Activated T-helper 2 cell treated with anti-CD3 and anti-CD28 coated beads, Interferon-gamma antibody, Interleukin-2, Interleukin-4, amounts not matched to agents 10 μg/mL and 5 μg/mL and 100 μg/mL, durations not matched to agents 14 hours and 24 hours and 36 hours (primary cell): ENCODE results near the gene TTF2. TPM values are rescaled to one million over a fixed set of nuclear protein-coding genes. Genes with fewer than 3 reads are reported as not detected.
"Not testable (repeated sequence)": the region's sequence is repeated elsewhere in the genome, so short reads cannot be mapped to it uniquely, and the experiment has no call there.

Experiments
- DNase-seq: peaks from one replicate; pipeline ENCODE4 v3.0.0; 2021; ENCODE audit warnings: low spot score
- H3K27ac Mint-ChIP-seq: one replicate; pipeline ENCODE4 v1.8.0; 2021; ENCODE audit warnings: mixed read lengths
- H3K27me3 Mint-ChIP-seq: one replicate; pipeline ENCODE4 v1.8.0; 2021; ENCODE audit warnings: low read depth, mixed read lengths
- H3K36me3 Mint-ChIP-seq: one replicate; pipeline ENCODE4 v1.8.0; 2021; ENCODE audit warnings: low read depth, mixed read lengths
- H3K4me1 Mint-ChIP-seq: one replicate; pipeline ENCODE4 v1.8.0; 2021; ENCODE audit warnings: low read depth, mixed read lengths
- H3K4me3 Mint-ChIP-seq: one replicate; pipeline ENCODE4 v1.8.0; 2021; ENCODE audit warnings: low read depth, mild to moderate bottlenecking, moderate library complexity, mixed read lengths
- H3K9me3 Mint-ChIP-seq: one replicate; pipeline ENCODE4 v1.8.0; 2021; ENCODE audit warnings: mixed read lengths
- intact Hi-C: fragments of 100-400 bp; cut with micrococcal nuclease; formaldehyde crosslinking; loops from one replicate; pipeline ENCODE4 v1.15.1; 2023
- total RNA-seq: library from RNA; stranded (reverse); gene quantifications from 2 replicates; pipeline ENCODE4 v1.2.3, GENCODE V29; 2022

The TTF2 gene
- total RNA-seq, 1 donor from 2014 or later, result 98.4 TPM

DNA sequence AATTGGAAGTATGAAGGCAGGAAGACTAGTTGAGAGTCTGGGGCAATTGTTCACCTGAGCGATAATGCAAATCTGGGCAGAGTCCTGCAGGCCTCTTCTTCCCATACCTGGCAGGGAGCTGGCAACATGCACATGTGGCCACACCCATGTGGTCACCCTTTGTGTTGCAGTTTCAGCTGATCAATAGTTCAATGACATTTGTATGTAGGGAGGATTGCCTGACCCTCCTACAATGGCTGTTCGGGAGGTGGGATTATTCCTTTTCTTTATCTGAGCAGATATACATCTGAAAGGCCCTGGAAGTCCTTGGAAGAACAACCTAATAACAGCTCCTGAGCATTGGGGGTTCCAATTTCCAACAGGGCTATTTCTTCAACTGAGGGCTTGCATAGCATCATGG, 76.6 kb downstream of the TTF2 start:
- no peak for DNase-seq
- Mint-ChIP-seq H3K27me3 (peaks cover 19% of the 10 kb centered on the region), H3K9me3 (no peaks in the 10 kb centered on the region), H3K27ac (no peak overlapping the region), H3K36me3 (no peaks in the 10 kb centered on the region), H3K4me1 (no peaks in the 10 kb centered on the region), H3K4me3 (no peak overlapping the region)
- intact Hi-C loops, result no loop called here

DNA sequence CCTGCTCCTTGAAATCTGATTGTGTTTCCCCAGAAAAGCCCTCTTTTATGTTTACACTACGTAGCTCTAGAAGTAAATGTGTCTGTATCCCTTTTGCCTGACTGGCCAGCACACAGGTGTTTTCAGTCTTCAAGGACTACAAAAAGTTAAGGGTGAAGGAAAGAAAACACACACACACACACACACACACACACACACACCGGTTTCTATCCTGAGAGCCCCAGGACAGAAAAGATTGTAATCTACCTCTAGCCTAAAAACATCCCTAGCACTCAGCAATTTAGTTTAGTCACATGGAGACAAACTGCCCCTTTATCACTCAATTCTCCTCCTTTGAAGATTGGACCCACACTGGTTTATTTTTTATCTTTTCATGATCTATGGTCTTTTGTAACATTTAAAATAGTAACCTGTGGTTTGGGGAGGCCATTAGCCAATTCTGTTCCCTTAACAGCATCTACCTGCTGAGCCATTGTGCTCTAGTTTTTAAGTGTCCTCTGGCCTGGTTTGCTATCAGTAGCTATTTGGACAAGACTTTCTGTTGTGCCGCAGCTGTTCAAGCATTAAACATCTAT, 77.2 kb downstream of the TTF2 start:
- no peak for DNase-seq
- intact Hi-C loops, result no loop called here
- Mint-ChIP-seq H3K36me3 (no peaks in the 10 kb centered on the region), H3K4me3 (no peak overlapping the region), H3K27ac (no peak overlapping the region), H3K4me1 (no peaks in the 10 kb centered on the region), H3K27me3 (peaks cover 16% of the 10 kb centered on the region), H3K9me3 (no peaks in the 10 kb centered on the region)

DNA sequence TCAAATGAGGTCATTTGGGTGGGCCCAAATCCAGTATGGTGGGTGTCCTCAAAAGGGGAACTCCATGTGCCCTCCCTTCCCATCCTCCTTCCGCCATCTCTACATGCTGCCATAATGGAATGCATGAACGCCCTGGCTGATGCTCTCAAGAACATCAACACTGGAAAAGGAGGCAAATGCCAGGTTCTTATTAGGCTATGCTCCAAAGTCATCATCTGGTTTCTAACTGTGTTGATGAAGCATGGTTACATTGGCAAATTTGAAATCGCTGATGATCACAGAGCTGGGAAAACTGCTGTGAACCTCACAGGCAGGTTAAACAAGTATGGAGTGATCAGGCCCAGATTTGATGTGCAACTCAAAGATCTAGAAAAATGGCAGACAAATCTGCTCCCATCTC, 78.0 kb downstream of the TTF2 start:
- H3K4me1 Mint-ChIP-seq, result no peaks in the 10 kb centered on the region
- H3K9me3 Mint-ChIP-seq, result no peaks in the 10 kb centered on the region
- no peaks in the 10 kb centered on the region for H3K36me3 Mint-ChIP-seq
- H3K27ac Mint-ChIP-seq, result no peak overlapping the region
- intact Hi-C loops, result no loop called here
- H3K27me3 Mint-ChIP-seq, result peaks cover 14% of the 10 kb centered on the region
- H3K4me3 Mint-ChIP-seq, result no peak overlapping the region
- no peak for DNase-seq

DNA sequence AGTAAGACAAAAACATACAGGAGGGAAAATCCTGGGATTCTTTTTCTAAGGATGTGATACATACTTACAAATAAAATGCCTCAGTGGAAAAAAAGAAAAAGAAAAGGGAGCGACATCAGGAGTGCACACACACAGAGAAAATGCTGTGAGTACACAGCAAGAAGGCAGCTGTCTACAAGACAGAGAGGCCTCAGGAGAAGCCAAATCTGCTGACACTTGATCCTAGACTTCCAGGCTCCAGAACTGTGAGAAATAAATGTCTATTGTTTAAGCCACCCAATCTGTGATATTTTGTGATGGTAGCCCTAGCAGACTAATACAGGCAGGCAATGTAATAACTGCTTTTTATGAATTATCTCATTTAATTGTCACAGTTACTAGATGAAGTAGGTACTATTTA, 78.4 kb downstream of the TTF2 start:
- intact Hi-C loops, result no loop called here
- DNase-seq, result no peak
- Mint-ChIP-seq H3K4me3 (no peak overlapping the region), H3K27me3 (peaks cover 11% of the 10 kb centered on the region), H3K9me3 (no peaks in the 10 kb centered on the region), H3K4me1 (no peaks in the 10 kb centered on the region), H3K36me3 (no peaks in the 10 kb centered on the region), H3K27ac (no peak overlapping the region)

DNA sequence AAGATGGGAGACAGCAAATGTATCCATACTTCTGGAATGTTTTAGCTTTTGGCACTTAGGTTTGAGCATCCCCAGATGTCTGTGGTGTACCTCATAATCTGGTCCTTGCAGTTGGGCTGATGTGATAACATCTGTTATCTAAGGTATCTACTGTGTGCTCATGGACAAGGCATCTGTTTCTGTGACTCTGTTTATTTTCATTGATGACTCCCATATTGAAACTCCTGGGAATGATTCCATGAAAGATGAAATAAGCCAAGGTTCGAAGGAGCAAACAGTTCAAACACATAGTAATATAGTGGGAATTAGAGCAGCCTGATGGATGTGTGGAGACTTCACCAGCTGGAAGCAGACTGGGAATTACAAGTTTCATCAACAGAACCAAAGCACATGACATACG, 82.1 kb downstream of the TTF2 start:
- Mint-ChIP-seq H3K4me1 (no peaks in the 10 kb centered on the region), H3K9me3 (no peaks in the 10 kb centered on the region), H3K36me3 (no peaks in the 10 kb centered on the region), H3K27me3 (peaks cover 18% of the 10 kb centered on the region), H3K27ac (no peak overlapping the region), H3K4me3 (no peak overlapping the region)
- DNase-seq, result no peak
- intact Hi-C loops, result no loop called here

DNA sequence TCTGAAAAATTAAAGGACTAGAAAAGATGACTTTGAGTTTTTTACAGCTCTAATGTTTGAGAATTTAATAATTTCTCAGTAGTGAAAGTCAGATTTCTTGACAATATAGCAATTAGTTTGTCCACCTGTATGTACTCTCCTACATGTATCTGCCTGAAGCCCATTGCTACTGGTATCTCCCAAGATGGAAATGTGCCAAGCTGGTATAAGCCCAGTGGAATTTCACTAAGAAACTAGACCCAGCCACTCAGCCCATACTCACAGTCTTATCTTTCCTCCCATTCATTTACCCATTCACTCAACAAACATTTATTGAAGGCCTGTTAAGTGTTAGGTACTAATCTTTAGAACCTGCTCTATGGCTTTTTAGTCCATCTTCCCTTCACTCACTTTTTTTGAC, 83.0 kb downstream of the TTF2 start:
- H3K27me3 Mint-ChIP-seq, result peaks cover 15% of the 10 kb centered on the region
- H3K4me1 Mint-ChIP-seq, result no peaks in the 10 kb centered on the region
- intact Hi-C loops, result no loop called here
- H3K36me3 Mint-ChIP-seq, result no peaks in the 10 kb centered on the region
- H3K9me3 Mint-ChIP-seq, result no peaks in the 10 kb centered on the region
- no peak overlapping the region for H3K27ac Mint-ChIP-seq
- DNase-seq, result no peak
- H3K4me3 Mint-ChIP-seq, result no peak overlapping the region

DNA sequence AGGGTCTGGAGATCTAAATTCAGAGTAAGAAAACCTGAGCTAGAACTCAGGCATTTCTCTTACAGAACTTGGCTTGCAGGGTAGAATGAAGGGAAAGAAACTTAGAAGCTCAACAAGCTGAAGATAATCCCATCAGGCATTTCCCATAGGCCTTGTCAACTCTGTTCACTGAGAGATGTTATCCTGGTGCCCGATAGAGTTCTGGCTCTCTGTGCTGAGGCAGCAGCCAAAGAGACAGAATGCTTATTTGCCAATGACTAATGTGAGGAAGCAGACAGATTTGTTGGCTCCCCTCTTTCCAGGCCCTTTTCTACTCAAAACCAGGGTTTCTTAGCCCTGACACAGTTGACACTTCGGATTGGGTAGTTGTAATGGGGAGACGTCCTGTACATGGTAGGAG, 83.7 kb downstream of the TTF2 start:
- H3K36me3 Mint-ChIP-seq, result no peaks in the 10 kb centered on the region
- H3K27me3 Mint-ChIP-seq, result peaks cover 14% of the 10 kb centered on the region
- no peak overlapping the region for H3K27ac Mint-ChIP-seq
- no peaks in the 10 kb centered on the region for H3K9me3 Mint-ChIP-seq
- intact Hi-C loops, result no loop called here
- H3K4me3 Mint-ChIP-seq, result no peak overlapping the region
- DNase-seq, result no peak
- no peaks in the 10 kb centered on the region for H3K4me1 Mint-ChIP-seq

DNA sequence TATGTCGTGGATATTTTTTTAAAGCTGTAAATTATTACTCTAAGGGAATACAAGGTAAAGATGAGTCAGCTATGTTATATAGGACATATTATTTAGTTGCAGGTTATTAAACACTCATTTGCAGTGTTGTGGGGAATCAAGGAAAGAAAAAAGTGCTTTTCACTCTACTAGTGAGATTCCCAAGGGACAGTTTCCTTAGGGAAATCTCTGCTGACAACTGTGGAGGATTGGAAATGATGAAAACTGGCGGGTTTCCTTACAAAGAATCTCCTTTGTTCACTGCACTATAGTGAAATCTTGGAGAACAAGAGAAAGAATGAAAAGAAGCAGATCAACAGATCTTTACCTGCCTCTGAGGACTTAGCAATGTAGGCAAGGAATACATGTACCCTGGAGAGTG, 85.9 kb downstream of the TTF2 start:
- Mint-ChIP-seq H3K36me3 (no peaks in the 10 kb centered on the region), H3K27ac (no peak overlapping the region), H3K4me3 (no peak overlapping the region), H3K9me3 (no peaks in the 10 kb centered on the region), H3K4me1 (no peaks in the 10 kb centered on the region), H3K27me3 (peaks cover 16% of the 10 kb centered on the region)
- DNase-seq, result no peak
- intact Hi-C loops, result no loop called here

DNA sequence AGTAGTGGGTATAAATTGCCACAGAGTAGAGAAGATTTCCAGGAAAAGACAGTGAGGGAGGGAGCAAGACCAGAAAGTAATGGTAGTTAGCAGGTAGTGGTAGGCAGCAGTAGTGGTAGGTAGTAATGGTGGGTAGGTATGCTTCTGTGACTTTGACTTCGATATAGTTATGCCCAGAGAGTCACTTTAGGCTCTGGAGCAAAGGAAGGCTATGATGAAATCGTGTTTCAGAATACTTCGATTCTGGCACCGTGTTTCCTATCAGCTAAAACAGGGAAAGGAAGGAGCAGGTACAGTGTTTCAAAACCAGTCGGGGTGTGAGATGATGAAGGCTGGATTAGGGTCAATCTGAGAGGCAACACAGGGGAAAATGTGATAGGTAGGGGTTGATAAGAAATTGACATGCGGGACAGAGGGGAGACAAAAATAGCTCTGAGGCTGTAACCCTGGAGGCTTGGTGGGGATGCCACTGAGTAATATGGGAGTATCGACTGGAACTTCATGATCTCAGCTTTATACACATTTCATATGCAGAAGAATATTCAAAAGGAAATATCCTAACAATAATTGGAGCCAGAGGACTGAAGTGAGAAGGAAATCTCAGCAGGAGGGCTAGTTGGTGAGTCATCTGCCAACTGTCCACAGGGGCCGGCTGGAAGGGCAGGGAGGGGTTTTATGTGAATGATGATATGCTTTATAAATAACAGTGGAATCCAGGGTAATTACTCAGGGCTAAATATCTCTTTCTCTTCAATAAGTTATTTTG, 86.6 kb downstream of the TTF2 start:
- no peak for DNase-seq
- peaks cover 16% of the 10 kb centered on the region for H3K27me3 Mint-ChIP-seq
- intact Hi-C loops, result no loop called here
- no peaks in the 10 kb centered on the region for H3K4me1 Mint-ChIP-seq
- H3K9me3 Mint-ChIP-seq, result peaks cover 5% of the 10 kb centered on the region
- H3K27ac Mint-ChIP-seq, result no peak overlapping the region
- H3K4me3 Mint-ChIP-seq, result no peak overlapping the region
- no peaks in the 10 kb centered on the region for H3K36me3 Mint-ChIP-seq

DNA sequence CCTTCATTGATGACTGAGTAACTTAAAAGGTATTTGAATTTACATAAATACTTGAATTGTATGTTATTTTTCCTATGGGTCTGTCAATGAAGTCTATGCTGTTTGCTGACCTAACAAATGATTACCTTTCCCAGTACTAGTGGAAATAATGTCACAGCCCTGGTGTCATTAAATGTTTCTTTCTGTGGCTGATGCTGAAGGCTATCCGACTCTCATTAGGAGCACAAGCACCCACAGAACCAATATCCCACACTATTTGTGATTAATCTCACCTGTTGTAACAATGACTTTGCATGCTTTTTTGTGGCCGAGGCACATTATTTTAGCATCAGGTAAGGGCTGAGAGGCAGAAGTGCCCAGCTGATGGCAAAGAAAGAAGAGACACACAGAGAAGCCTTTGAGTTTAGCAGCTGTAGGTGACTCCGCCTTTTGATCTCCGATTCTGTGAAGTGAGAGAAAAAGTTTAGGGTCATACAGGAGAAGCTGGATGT, 87.3 kb downstream of the TTF2 start:
- no peaks in the 10 kb centered on the region for H3K36me3 Mint-ChIP-seq
- H3K4me3 Mint-ChIP-seq, result no peak overlapping the region
- no peak overlapping the region for H3K27ac Mint-ChIP-seq
- H3K4me1 Mint-ChIP-seq, result no peaks in the 10 kb centered on the region
- H3K9me3 Mint-ChIP-seq, result peaks cover 6% of the 10 kb centered on the region
- intact Hi-C loops, result no loop called here
- H3K27me3 Mint-ChIP-seq, result peaks cover 16% of the 10 kb centered on the region
- DNase-seq, result no peak

DNA sequence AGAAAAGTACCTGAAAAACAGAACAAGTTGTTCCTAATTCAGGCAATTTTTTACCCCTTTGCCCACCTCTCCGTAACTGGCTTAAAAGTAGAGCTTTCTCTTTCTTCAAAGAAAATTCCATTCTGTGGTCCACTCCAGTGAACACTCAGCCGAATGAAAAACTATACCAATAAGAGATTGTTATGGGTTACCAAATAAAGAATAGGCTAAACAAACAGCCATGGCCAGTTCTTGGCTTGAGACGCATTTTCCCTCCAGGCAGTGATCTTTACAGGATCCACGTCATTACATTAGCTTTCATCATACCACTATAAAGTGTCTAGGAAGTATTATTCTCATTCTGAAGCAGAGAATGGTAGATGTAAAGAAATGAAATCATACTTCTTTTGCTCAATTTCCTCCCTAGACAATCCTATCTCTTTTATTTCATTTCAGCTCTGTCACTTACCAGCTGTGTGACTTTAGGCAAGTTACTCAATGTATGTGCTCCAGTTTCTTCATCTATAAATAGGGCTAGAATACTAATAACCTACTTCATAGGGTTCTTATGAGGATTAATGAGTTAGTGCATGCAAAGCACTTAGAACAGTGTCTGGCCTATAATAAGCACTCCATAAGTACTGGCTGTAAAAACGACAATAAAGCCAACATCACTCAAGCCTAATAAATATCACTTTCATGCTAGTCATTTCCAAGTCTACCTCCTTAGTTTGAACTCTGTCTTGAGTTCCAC, 87.9 kb downstream of the TTF2 start:
- H3K27me3 Mint-ChIP-seq, result peaks cover 16% of the 10 kb centered on the region
- no peak for DNase-seq
- H3K4me1 Mint-ChIP-seq, result no peaks in the 10 kb centered on the region
- H3K4me3 Mint-ChIP-seq, result no peak overlapping the region
- H3K9me3 Mint-ChIP-seq, result peaks cover 6% of the 10 kb centered on the region
- H3K36me3 Mint-ChIP-seq, result no peaks in the 10 kb centered on the region
- H3K27ac Mint-ChIP-seq, result no peak overlapping the region
- intact Hi-C loops, result no loop called here

DNA sequence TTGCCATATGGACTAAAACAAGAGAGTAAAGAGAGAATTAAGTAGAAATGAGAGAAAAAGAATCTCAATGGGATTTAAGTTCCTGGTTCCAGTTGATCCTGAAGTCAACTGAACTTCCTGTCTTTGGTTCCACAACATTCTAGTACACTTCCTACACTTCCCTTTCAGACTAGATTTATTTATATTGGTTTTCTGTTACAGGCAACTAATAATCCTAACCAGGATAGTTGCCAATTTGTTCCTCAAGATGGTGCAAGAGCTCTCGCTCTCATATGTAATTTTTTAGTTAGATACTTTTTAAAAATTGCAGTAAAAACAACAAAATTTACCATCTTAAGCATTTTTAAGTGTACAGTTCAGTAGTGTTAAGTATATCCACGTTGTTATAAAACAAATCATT, 90.2 kb downstream of the TTF2 start:
- Mint-ChIP-seq H3K27me3 (peaks cover 16% of the 10 kb centered on the region), H3K27ac (no peak overlapping the region), H3K4me1 (no peaks in the 10 kb centered on the region), H3K36me3 (no peaks in the 10 kb centered on the region), H3K9me3 (peaks cover 6% of the 10 kb centered on the region), H3K4me3 (no peak overlapping the region)
- intact Hi-C loops, result no loop called here
- no peak for DNase-seq

DNA sequence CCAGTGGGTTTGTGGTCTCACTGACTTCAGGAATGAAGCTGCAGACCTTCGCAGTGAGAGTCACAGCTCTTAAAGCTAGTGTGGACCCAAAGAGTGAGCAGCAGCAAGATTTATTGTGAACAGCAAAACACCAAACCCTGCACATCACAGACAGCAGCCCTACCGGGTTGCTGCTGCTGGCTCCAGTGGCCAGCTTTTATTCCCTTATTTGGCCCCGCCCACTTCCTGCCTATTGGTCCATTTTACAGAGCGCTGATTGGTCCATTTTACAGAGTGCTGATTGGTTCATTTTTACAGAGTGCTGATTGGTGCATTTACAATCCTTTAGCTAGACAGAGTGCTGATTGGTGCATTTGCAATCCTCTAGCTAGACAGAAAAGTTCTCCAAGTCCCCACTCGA, 91.2 kb downstream of the TTF2 start:
- H3K9me3 Mint-ChIP-seq, H3K27ac Mint-ChIP-seq, H3K4me3 Mint-ChIP-seq, H3K4me1 Mint-ChIP-seq, intact Hi-C loops, DNase-seq, H3K36me3 Mint-ChIP-seq: not testable (repeated sequence)
- H3K27me3 Mint-ChIP-seq, result peaks cover 13% of the 10 kb centered on the region
